ENCODE measurements around the gene CHCHD4.
A peak's percentile ranks its signal among the peaks of the same experiment; 100 is the strongest.

CHCHD4 gene

DNA sequence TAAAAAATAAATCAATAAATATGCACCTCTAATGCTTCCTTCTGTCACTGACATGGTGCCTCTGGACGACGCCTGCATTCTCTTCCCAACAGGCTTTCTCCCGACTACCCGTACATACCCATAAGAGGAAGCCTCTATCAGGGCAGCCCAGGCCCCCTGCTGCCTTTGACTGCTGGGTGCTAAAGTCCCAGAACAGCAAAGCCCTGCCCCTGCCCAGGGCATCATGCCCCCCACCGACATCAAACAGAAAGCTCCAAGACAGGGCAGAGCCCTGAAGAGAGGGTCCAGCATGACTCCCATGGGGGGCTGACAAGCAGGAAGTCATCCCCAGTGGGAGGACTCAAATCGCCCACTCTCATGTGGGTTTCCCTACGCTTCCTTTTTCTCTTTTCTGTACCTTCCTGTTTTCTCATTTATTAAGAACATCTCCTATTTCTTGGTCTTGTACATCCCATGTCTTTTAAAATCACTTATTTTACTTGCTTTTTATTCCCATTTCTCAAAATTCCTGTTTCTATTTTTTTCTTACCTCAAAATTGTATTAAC lies 30.3 kb upstream of the CHCHD4 start:
- Mint-ChIP-seq H3K9me3 (no peaks in the 10 kb centered on the region), H3K27ac (peak overlapping the region; percentile 74), H3K4me3 (no peak overlapping the region), H3K27me3 (no peaks in the 10 kb centered on the region), H3K4me1 (ENCODE audit: low read depth) (peaks cover 27% of the 10 kb centered on the region), H3K36me3 (ENCODE audit: low read depth) (peaks cover 96% of the 10 kb centered on the region)
- intact Hi-C loops (cut with micrococcal nuclease): loop anchor here (5.0 kb wide), 1 partner anchor 33 kb away; the partner anchor contains the start of gene CHCHD4

DNA sequence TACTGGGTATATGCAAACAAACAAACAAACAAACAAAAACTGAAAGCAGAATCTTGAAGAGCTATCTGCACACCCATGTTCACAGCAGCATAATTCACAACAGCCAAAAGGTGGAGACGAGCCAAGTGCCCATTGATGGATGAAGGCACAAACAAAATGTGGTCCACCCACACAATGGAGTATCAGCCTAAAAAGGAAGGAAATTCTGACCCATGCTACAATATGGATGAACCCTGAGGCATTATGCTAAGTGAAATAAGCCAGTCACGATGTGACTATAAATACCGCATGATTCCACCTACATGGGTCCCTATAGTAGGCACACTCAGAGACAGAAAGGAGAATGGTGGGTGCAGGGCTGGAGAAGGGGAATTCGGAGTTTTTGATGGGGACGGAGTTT lies 29.6 kb upstream of the CHCHD4 start:
- Mint-ChIP-seq H3K4me1 (ENCODE audit: low read depth) (peaks cover 27% of the 10 kb centered on the region), H3K27ac (peak overlapping the region; percentile 74), H3K4me3 (no peak overlapping the region), H3K27me3 (no peaks in the 10 kb centered on the region), H3K36me3 (ENCODE audit: low read depth) (peaks cover 94% of the 10 kb centered on the region), H3K9me3 (no peaks in the 10 kb centered on the region)
- intact Hi-C loops (cut with micrococcal nuclease): no loop called here

- H3K27ac Mint-ChIP-seq: no peak overlapping the region
- no peak overlapping the region for H3K4me3 Mint-ChIP-seq
- H3K27me3 Mint-ChIP-seq: no peaks in the 10 kb centered on the region
- H3K36me3 Mint-ChIP-seq (ENCODE audit: low read depth): peaks cover 94% of the 10 kb centered on the region
- intact Hi-C loops (cut with micrococcal nuclease): no loop called here
- H3K4me1 Mint-ChIP-seq (ENCODE audit: low read depth): peaks cover 31% of the 10 kb centered on the region
- H3K9me3 Mint-ChIP-seq: no peaks in the 10 kb centered on the region
These were observed 29.0 kb upstream of the CHCHD4 start for GRCh38 chr3:14153663-14154062.

DNA sequence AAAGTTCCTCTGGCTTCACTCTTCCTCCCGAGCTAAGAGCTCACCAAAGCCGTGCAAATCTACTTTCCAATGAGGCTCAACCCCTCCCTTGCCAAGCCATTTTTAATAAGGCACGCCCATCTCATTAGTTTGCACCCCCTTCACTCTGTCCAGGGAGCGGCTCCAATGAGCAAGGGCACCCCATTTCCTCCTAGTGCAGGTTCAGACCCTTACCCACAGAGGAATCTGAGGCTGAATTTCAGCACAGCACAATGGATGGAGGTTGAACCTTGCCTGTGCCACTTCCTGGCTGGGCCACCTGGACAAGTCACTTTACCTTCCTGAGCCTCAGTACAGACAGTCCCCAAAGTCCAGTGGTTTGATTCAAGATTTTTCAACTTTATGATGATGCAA lies 28.3 kb upstream of the CHCHD4 start:
- H3K27me3 Mint-ChIP-seq: no peaks in the 10 kb centered on the region
- no peak overlapping the region for H3K27ac Mint-ChIP-seq
- peaks cover 94% of the 10 kb centered on the region for H3K36me3 Mint-ChIP-seq (ENCODE audit: low read depth)
- intact Hi-C loops (cut with micrococcal nuclease): no loop called here
- no peaks in the 10 kb centered on the region for H3K9me3 Mint-ChIP-seq
- no peak overlapping the region for H3K4me3 Mint-ChIP-seq
- peaks cover 38% of the 10 kb centered on the region for H3K4me1 Mint-ChIP-seq (ENCODE audit: low read depth)

GRCh38 chr3:14152233-14152962 lies 27.7 kb upstream of the CHCHD4 start:
- no peaks in the 10 kb centered on the region for H3K9me3 Mint-ChIP-seq
- peaks cover 94% of the 10 kb centered on the region for H3K36me3 Mint-ChIP-seq (ENCODE audit: low read depth)
- H3K4me3 Mint-ChIP-seq: no peak overlapping the region
- H3K27me3 Mint-ChIP-seq: no peaks in the 10 kb centered on the region
- H3K4me1 Mint-ChIP-seq (ENCODE audit: low read depth): peaks cover 43% of the 10 kb centered on the region
- intact Hi-C loops (cut with micrococcal nuclease): no loop called here
- H3K27ac Mint-ChIP-seq: no peak overlapping the region

- no peaks in the 10 kb centered on the region for H3K27me3 Mint-ChIP-seq
- no peaks in the 10 kb centered on the region for H3K9me3 Mint-ChIP-seq
- H3K36me3 Mint-ChIP-seq (ENCODE audit: low read depth): peaks cover 93% of the 10 kb centered on the region
- H3K4me3 Mint-ChIP-seq: no peak overlapping the region
- H3K4me1 Mint-ChIP-seq (ENCODE audit: low read depth): peaks cover 52% of the 10 kb centered on the region
- H3K27ac Mint-ChIP-seq: no peak overlapping the region
- intact Hi-C loops (cut with micrococcal nuclease): no loop called here
These were observed 26.9 kb upstream of the CHCHD4 start for GRCh38 chr3:14151471-14152083.

GRCh38 chr3:14150491-14151230 lies 26.0 kb upstream of the CHCHD4 start:
- no peak overlapping the region for H3K4me3 Mint-ChIP-seq
- no peaks in the 10 kb centered on the region for H3K9me3 Mint-ChIP-seq
- no peaks in the 10 kb centered on the region for H3K27me3 Mint-ChIP-seq
- peaks cover 54% of the 10 kb centered on the region for H3K4me1 Mint-ChIP-seq (ENCODE audit: low read depth)
- intact Hi-C loops (cut with micrococcal nuclease): no loop called here
- peaks cover 93% of the 10 kb centered on the region for H3K36me3 Mint-ChIP-seq (ENCODE audit: low read depth)
- H3K27ac Mint-ChIP-seq: peak overlapping the region; percentile 59

DNA sequence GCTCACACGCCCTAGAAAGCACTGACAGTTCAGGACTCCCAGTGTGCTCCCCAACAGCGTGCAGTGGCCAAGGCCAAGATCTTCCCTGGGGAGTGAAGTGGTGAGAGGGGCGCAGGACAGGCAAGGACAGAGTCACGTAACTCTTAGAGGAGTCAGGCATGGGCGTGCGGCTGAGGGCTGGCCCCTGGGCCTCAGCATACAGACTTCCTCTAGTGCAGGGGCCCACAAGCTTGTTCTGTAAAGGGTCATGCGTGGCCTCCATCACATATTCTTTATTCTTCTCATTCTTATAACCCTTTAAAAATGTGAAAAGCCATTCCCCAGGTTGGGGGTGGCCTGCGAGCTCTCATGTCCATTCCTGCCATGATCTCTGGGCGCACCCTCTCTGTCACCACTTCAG lies 25.4 kb upstream of the CHCHD4 start:
- H3K4me1 Mint-ChIP-seq (ENCODE audit: low read depth): peaks cover 54% of the 10 kb centered on the region
- intact Hi-C loops (cut with micrococcal nuclease): no loop called here
- H3K27me3 Mint-ChIP-seq: no peaks in the 10 kb centered on the region
- peaks cover 97% of the 10 kb centered on the region for H3K36me3 Mint-ChIP-seq (ENCODE audit: low read depth)
- H3K27ac Mint-ChIP-seq: peak overlapping the region; percentile 59
- H3K4me3 Mint-ChIP-seq: no peak overlapping the region
- H3K9me3 Mint-ChIP-seq: no peaks in the 10 kb centered on the region

- Mint-ChIP-seq H3K9me3 (no peaks in the 10 kb centered on the region), H3K27ac (peak overlapping the region; percentile 88), H3K4me3 (no peak overlapping the region), H3K36me3 (ENCODE audit: low read depth) (peaks cover 81% of the 10 kb centered on the region), H3K27me3 (no peaks in the 10 kb centered on the region), H3K4me1 (ENCODE audit: low read depth) (peaks cover 53% of the 10 kb centered on the region)
- intact Hi-C loops (cut with micrococcal nuclease): no loop called here
These were observed 23.6 kb upstream of the CHCHD4 start for GRCh38 chr3:14148041-14148985.

DNA sequence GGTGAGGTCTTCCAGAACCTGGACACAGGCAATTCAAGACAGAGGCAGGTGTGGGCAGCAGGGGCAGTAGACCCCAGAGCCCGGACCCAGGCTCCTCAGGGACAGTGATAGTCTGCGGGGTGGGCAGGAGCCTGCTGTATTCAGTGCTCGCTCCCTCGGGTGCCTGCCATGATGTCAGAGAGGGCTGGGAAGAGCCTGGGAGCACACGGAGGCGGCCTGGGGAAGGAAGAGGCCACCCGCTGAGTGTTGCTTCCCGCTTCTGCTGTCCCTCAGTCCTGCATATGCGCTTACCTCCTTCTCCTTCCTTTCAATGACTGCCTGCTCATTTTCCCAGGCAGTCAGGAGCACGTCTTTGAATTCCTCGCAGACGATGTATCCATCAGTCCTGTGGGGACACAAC lies 22.9 kb upstream of the CHCHD4 start:
- Mint-ChIP-seq H3K36me3 (ENCODE audit: low read depth) (peaks cover 77% of the 10 kb centered on the region), H3K27me3 (no peaks in the 10 kb centered on the region), H3K4me3 (peak overlapping the region; percentile 21), H3K9me3 (no peaks in the 10 kb centered on the region), H3K27ac (peak overlapping the region; percentile 88), H3K4me1 (ENCODE audit: low read depth) (peaks cover 59% of the 10 kb centered on the region)
- intact Hi-C loops (cut with micrococcal nuclease): no loop called here

DNA sequence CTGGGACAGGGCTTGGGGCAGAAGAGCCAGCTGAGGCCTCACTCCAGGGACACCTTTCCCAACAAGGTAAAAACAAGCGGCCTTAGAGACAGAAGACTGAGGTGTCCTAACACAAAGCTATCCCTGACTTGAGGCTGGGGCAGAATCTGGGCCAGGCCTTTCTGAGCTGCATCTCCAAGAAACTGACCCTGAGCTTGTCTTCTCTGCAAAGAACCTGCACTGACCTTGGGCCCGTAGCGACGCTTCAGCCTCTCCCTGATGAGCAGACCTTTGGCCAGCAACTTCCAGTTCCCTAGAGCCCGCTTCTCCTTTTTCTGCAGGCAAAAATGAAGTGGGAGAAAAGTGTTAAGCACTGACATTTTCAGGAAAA lies 22.4 kb upstream of the CHCHD4 start:
- intact Hi-C loops (cut with micrococcal nuclease): no loop called here
- H3K27ac Mint-ChIP-seq: peak overlapping the region; percentile 88
- peaks cover 65% of the 10 kb centered on the region for H3K4me1 Mint-ChIP-seq (ENCODE audit: low read depth)
- no peaks in the 10 kb centered on the region for H3K9me3 Mint-ChIP-seq
- no peak overlapping the region for H3K4me3 Mint-ChIP-seq
- no peaks in the 10 kb centered on the region for H3K27me3 Mint-ChIP-seq
- H3K36me3 Mint-ChIP-seq (ENCODE audit: low read depth): peaks cover 77% of the 10 kb centered on the region

DNA sequence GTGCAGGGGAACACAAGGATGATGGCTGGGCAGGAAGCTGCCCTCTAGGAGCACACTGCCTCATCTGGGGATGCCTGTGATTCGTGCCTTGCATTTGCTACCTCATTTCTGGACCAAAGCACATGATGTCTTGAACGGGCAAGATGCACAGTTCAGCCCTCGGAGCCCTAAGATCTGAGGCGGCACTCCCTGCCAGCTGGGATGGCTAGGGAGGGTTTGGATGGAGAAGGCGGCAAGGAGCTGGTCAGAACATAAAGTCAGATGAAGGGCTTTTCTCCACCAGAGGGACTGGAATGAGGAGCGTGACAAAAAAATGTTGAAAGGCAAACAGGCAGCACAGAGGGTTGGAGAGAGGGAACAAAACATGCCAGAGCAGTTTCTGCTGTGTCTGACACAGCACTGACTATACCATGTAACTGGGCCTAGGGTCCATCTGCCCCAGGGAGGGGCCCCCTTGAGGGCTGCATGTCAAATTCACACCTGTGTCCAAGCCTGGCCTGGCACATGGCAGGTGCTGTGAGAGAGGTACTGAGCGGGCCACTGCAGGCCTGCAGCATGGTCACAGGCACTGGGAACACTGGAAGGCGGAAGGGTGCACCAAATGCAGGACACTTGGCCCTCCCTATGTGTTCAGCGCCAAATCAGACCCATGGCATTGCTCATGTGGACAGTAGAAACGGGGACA lies 21.9 kb upstream of the CHCHD4 start:
- Mint-ChIP-seq H3K36me3 (ENCODE audit: low read depth) (peaks cover 77% of the 10 kb centered on the region), H3K27me3 (no peaks in the 10 kb centered on the region), H3K9me3 (no peaks in the 10 kb centered on the region), H3K27ac (peak overlapping the region; percentile 88), H3K4me1 (ENCODE audit: low read depth) (peaks cover 70% of the 10 kb centered on the region), H3K4me3 (no peak overlapping the region)
- intact Hi-C loops (cut with micrococcal nuclease): no loop called here

Data from dendritic cell treated with granulocyte-macrophage colony-stimulating factor and Interleukin-4, amounts not matched to agents 40 ng/mL and 50 ng/mL, for 4 days (primary cell).